GM23338 (cell line): ENCODE measurements around the gene RAB5IF. TPM values are rescaled to one million over a fixed set of nuclear protein-coding genes. Genes with fewer than 3 reads are reported as not detected.

Experiments used
- ATAC-seq: fragments of 200-7000 bp; cut with Tn5 transposase; 3 replicates; pipeline ENCODE4 v1.9.1; 2020
- DNase-seq: peaks from one replicate; pipeline ENCODE4 v3.0.0-alpha.2; 2015; ENCODE audit warnings: low spot score
- H2AFZ ChIP-seq: fragments of 200-600 bp; sonication (generic); 2 replicates; pipeline ENCODE4 v1.8.0; 2016; ENCODE audit warnings: antibody characterized with exemption, mild to moderate bottlenecking, moderate library complexity
- H3F3A ChIP-seq: fragments of 200-600 bp; sonication (generic); replicated peaks from 2 replicates; pipeline ENCODE4 v1.8.0; 2017; ENCODE audit warnings: antibody characterized with exemption, mixed run types, low read depth
- H3K27ac ChIP-seq: fragments of 200-600 bp; sonication (generic); 2 replicates; pipeline ENCODE4 v1.6.1; 2016; ENCODE audit warnings: low read depth
- H3K27me3 ChIP-seq: fragments of 200-600 bp; sonication (generic); 2 replicates; pipeline ENCODE4 v1.8.0; 2016; ENCODE audit warnings: mild to moderate bottlenecking, mixed run types, moderate library complexity; ENCODE audit not compliant: insufficient read depth
- H3K36me3 ChIP-seq: fragments of 200-600 bp; sonication (generic); 2 replicates; pipeline ENCODE4 v1.8.0; 2016; ENCODE audit warnings: mild to moderate bottlenecking; ENCODE audit not compliant: insufficient read depth
- H3K4me1 ChIP-seq: fragments of 200-600 bp; sonication (generic); 2 replicates; pipeline ENCODE4 v1.8.0; 2016; ENCODE audit warnings: mild to moderate bottlenecking, moderate library complexity; ENCODE audit not compliant: insufficient read depth
- H3K4me2 ChIP-seq: fragments of 200-600 bp; sonication (generic); 2 replicates; pipeline ENCODE4 v1.7.1; 2017; ENCODE audit warnings: mixed run types
- H3K4me3 ChIP-seq: fragments of 200-600 bp; sonication (generic); 2 replicates; pipeline ENCODE4 v1.6.1; 2016; ENCODE audit warnings: mixed run types
- H3K79me2 ChIP-seq: fragments of 200-600 bp; sonication (generic); replicated peaks from 2 replicates; pipeline ENCODE4 v1.8.0; 2017; ENCODE audit warnings: mild to moderate bottlenecking; ENCODE audit not compliant: insufficient read depth
- H3K9me2 ChIP-seq: fragments of 200-600 bp; sonication (generic); 2 replicates; pipeline ENCODE4 v1.8.0; 2017; ENCODE audit not compliant: insufficient read depth
- H4K20me1 ChIP-seq: fragments of 200-600 bp; sonication (generic); replicated peaks from 2 replicates; pipeline ENCODE4 v1.8.0; 2017; ENCODE audit warnings: mild to moderate bottlenecking; ENCODE audit not compliant: insufficient read depth
- H3K27ac Mint-ChIP-seq: 2 replicates; pipeline ENCODE4 v1.8.0; 2020; ENCODE audit warnings: inconsistent platforms, mild to moderate bottlenecking, moderate library complexity, mixed read lengths
- H3K27me3 Mint-ChIP-seq: 3 replicates; pipeline ENCODE4 v1.8.0; 2022; ENCODE audit warnings: low read depth, mild to moderate bottlenecking, moderate library complexity, mixed read lengths, inconsistent platforms; ENCODE audit not compliant: insufficient read depth, poor library complexity
- H3K36me3 Mint-ChIP-seq: 3 replicates; pipeline ENCODE4 v1.8.0; 2021; ENCODE audit warnings: low read depth, mild to moderate bottlenecking, inconsistent platforms, moderate library complexity, mixed read lengths
- H3K4me1 Mint-ChIP-seq: 3 replicates; pipeline ENCODE4 v1.8.0; 2020; ENCODE audit warnings: mild to moderate bottlenecking, inconsistent platforms, mixed read lengths
- H3K4me3 Mint-ChIP-seq: 3 replicates; pipeline ENCODE4 v1.8.0; 2021; ENCODE audit warnings: moderate library complexity, mild to moderate bottlenecking, inconsistent platforms, mixed read lengths
- H3K9me3 Mint-ChIP-seq: 3 replicates; pipeline ENCODE4 v1.8.0; 2020; ENCODE audit warnings: moderate library complexity, mild to moderate bottlenecking, inconsistent platforms, mixed read lengths
- CREB1 ChIP-seq: fragments of 250-450 bp; sonication (Bioruptor Pico); IDR thresholded peaks from 2 replicates; pipeline ENCODE4 v1.5.0; 2020; ENCODE audit warnings: low read depth, mild to moderate bottlenecking, moderate library complexity
- EZH2 ChIP-seq: fragments of 200-600 bp; sonication (generic); IDR thresholded peaks from one replicate; pipeline ENCODE4 v1.8.0; 2017; ENCODE audit warnings: antibody characterized with exemption, mild to moderate bottlenecking, low read depth; ENCODE audit not compliant: unreplicated experiment
- EZH2phosphoT487 ChIP-seq: fragments of 200-600 bp; sonication (generic); IDR thresholded peaks from one replicate; pipeline ENCODE4 v1.8.1; 2018; ENCODE audit warnings: antibody characterized with exemption; ENCODE audit not compliant: unreplicated experiment
- JUNB ChIP-seq: IDR thresholded peaks from one replicate; pipeline ENCODE4 v1.6.1; 2016; ENCODE audit warnings: antibody characterized with exemption; ENCODE audit not compliant: unreplicated experiment
- POLR2AphosphoS5 ChIP-seq: IDR thresholded peaks from 2 replicates; pipeline ENCODE4 v1.6.1; 2016; ENCODE audit warnings: antibody characterized with exemption, low read depth
- STAT1 ChIP-seq: IDR thresholded peaks from one replicate; pipeline ENCODE4 v1.6.1; 2016; ENCODE audit warnings: antibody characterized with exemption; ENCODE audit not compliant: unreplicated experiment
- ZNF114 ChIP-seq: fragments of 250-450 bp; sonication (Bioruptor Pico); IDR thresholded peaks from 2 replicates; pipeline ENCODE4 v1.5.0; 2020; ENCODE audit warnings: mild to moderate bottlenecking, moderate library complexity
- polyA plus RNA-seq: library from polyadenylated mRNA; unstranded; fragments of >200 nt; fragmentation: Nextera tagmentation; extraction: Ambion mirVana; gene quantifications from 2 replicates; pipeline ENCODE4 v1.2.1, GENCODE V29; 2016
- total RNA-seq: library from RNA; depleted of rRNA; stranded (reverse); fragments of >200 nt; shearing (Covaris generic); gene quantifications from 2 replicates; pipeline ENCODE4 v1.2.3, GENCODE V29; 2014
- TF ChIP-seq, protein P1 (sequence below): IDR thresholded peaks from one replicate; pipeline ENCODE4 v1.6.1; 2018; ENCODE audit warnings: antibody characterized with exemption; ENCODE audit not compliant: unreplicated experiment
- TF ChIP-seq, protein P2 (sequence below): IDR thresholded peaks from 2 replicates; pipeline ENCODE4 v1.6.1; 2016; ENCODE audit warnings: antibody characterized with exemption
- TF ChIP-seq, protein P3 (sequence below): fragments of 250-450 bp; sonication (Bioruptor Pico); IDR thresholded peaks from 2 replicates; pipeline ENCODE4 v1.5.0; 2020; ENCODE audit warnings: mild to moderate bottlenecking, moderate library complexity

RAB5IF gene
- total and polyA plus RNA-seq, 2 experiments from 2014 or later, result 123 to 138 TPM

DNA sequence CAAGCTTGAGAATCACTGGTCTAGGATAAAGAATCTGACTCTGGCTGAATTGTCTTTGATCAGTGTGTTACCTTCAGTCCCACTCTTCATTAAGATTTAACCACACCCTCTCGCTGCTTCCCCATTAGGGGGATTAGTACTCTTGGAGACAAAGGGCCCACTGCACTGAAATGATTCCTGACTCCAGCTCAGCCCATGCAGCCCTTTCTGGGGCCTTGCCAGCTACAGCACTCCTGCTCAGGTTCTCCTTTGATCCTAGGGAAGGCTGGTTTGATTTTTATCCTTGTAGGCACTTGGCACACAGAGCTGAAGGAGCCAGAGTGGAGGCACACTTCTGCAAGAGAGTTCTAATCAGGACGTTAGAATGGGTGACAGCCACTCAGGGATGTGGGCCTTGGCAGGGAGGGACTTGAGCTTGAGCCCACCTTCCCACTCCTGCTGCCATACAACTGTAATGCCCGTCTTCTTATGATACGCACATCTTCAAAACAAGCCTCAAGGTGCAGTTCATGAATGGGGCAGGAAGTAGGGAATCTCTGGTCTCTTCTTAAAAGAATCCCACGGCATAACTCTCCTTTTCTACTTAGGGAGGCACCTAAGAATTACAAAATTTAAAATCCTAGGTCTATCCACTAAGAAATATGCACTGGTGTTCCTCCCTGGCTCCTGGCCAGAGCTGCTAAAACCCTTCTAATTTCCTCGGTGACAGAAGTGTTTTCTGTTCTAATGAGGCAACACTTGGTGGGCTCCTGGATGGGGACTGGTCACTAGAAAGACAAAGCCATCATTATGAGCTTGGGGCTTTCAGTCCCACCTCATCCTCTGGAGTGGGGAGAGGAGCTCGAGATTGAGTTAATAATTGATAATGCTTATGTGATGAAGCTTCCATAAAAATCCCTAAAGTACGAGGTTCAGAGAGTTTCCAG is 41.9 kb downstream of the RAB5IF start:
- Histone ChIP-seq H3K4me1 (peaks cover 19% of the 10 kb centered on the region), H3K27ac (peak overlapping the region; percentile 59; the same call in 1 of the 2 replicates), H2AFZ (no peak overlapping the region), H3K9me2 (no peaks in the 10 kb centered on the region), H3K27me3 (no peaks in the 10 kb centered on the region), H3K36me3 (no peaks in the 10 kb centered on the region), H3K4me3 (no peak overlapping the region), H3K79me2 (no peaks in the 10 kb centered on the region), H4K20me1 (no peaks in the 10 kb centered on the region), H3F3A (no peaks in the 10 kb centered on the region; the same call in 1 of the 2 replicates), H3K4me2 (no peak overlapping the region)
- ATAC-seq (peak; percentile 33; the same call in 2 of the 3 replicates), DNase-seq (no peak)
- Mint-ChIP-seq H3K27me3 (peaks cover 10% of the 10 kb centered on the region), H3K27ac (peak overlapping the region; percentile 91), H3K9me3 (no peaks in the 10 kb centered on the region), H3K4me3 (no peak overlapping the region), H3K36me3 (no peaks in the 10 kb centered on the region), H3K4me1 (peaks cover 27% of the 10 kb centered on the region)
- TF ChIP-seq, protein P1, sequence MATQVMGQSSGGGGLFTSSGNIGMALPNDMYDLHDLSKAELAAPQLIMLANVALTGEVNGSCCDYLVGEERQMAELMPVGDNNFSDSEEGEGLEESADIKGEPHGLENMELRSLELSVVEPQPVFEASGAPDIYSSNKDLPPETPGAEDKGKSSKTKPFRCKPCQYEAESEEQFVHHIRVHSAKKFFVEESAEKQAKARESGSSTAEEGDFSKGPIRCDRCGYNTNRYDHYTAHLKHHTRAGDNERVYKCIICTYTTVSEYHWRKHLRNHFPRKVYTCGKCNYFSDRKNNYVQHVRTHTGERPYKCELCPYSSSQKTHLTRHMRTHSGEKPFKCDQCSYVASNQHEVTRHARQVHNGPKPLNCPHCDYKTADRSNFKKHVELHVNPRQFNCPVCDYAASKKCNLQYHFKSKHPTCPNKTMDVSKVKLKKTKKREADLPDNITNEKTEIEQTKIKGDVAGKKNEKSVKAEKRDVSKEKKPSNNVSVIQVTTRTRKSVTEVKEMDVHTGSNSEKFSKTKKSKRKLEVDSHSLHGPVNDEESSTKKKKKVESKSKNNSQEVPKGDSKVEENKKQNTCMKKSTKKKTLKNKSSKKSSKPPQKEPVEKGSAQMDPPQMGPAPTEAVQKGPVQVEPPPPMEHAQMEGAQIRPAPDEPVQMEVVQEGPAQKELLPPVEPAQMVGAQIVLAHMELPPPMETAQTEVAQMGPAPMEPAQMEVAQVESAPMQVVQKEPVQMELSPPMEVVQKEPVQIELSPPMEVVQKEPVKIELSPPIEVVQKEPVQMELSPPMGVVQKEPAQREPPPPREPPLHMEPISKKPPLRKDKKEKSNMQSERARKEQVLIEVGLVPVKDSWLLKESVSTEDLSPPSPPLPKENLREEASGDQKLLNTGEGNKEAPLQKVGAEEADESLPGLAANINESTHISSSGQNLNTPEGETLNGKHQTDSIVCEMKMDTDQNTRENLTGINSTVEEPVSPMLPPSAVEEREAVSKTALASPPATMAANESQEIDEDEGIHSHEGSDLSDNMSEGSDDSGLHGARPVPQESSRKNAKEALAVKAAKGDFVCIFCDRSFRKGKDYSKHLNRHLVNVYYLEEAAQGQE, result no peak
- TF ChIP-seq ZNF114 (CRISPR knock-in tag) (no peak), POLR2AphosphoS5 (no peak), EZH2 (no peak), JUNB (no peak), STAT1 (no peak), CREB1 (CRISPR knock-in tag) (no peak), EZH2phosphoT487 (no peak)
- TF ChIP-seq, protein P2, sequence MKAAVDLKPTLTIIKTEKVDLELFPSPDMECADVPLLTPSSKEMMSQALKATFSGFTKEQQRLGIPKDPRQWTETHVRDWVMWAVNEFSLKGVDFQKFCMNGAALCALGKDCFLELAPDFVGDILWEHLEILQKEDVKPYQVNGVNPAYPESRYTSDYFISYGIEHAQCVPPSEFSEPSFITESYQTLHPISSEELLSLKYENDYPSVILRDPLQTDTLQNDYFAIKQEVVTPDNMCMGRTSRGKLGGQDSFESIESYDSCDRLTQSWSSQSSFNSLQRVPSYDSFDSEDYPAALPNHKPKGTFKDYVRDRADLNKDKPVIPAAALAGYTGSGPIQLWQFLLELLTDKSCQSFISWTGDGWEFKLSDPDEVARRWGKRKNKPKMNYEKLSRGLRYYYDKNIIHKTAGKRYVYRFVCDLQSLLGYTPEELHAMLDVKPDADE, result no peak
- TF ChIP-seq, protein P3, sequence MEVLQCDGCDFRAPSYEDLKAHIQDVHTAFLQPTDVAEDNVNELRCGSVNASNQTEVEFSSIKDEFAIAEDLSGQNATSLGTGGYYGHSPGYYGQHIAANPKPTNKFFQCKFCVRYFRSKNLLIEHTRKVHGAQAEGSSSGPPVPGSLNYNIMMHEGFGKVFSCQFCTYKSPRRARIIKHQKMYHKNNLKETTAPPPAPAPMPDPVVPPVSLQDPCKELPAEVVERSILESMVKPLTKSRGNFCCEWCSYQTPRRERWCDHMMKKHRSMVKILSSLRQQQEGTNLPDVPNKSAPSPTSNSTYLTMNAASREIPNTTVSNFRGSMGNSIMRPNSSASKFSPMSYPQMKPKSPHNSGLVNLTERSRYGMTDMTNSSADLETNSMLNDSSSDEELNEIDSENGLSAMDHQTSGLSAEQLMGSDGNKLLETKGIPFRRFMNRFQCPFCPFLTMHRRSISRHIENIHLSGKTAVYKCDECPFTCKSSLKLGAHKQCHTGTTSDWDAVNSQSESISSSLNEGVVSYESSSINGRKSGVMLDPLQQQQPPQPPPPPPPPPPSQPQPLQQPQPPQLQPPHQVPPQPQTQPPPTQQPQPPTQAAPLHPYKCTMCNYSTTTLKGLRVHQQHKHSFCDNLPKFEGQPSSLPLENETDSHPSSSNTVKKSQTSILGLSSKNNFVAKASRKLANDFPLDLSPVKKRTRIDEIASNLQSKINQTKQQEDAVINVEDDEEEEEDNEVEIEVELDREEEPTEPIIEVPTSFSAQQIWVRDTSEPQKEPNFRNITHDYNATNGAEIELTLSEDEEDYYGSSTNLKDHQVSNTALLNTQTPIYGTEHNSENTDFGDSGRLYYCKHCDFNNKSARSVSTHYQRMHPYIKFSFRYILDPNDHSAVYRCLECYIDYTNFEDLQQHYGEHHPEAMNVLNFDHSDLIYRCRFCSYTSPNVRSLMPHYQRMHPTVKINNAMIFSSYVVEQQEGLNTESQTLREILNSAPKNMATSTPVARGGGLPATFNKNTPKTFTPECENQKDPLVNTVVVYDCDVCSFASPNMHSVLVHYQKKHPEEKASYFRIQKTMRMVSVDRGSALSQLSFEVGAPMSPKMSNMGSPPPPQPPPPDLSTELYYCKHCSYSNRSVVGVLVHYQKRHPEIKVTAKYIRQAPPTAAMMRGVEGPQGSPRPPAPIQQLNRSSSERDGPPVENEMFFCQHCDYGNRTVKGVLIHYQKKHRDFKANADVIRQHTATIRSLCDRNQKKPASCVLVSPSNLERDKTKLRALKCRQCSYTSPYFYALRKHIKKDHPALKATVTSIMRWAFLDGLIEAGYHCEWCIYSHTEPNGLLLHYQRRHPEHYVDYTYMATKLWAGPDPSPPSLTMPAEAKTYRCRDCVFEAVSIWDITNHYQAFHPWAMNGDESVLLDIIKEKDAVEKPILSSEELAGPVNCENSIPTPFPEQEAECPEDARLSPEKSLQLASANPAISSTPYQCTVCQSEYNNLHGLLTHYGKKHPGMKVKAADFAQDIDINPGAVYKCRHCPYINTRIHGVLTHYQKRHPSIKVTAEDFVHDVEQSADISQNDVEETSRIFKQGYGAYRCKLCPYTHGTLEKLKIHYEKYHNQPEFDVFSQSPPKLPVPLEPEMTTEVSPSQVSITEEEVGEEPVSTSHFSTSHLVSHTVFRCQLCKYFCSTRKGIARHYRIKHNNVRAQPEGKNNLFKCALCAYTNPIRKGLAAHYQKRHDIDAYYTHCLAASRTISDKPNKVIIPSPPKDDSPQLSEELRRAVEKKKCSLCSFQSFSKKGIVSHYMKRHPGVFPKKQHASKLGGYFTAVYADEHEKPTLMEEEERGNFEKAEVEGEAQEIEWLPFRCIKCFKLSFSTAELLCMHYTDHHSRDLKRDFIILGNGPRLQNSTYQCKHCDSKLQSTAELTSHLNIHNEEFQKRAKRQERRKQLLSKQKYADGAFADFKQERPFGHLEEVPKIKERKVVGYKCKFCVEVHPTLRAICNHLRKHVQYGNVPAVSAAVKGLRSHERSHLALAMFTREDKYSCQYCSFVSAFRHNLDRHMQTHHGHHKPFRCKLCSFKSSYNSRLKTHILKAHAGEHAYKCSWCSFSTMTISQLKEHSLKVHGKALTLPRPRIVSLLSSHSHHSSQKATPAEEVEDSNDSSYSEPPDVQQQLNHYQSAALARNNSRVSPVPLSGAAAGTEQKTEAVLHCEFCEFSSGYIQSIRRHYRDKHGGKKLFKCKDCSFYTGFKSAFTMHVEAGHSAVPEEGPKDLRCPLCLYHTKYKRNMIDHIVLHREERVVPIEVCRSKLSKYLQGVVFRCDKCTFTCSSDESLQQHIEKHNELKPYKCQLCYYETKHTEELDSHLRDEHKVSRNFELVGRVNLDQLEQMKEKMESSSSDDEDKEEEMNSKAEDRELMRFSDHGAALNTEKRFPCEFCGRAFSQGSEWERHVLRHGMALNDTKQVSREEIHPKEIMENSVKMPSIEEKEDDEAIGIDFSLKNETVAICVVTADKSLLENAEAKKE, result no peak
